Measurements from ENCODE around the gene CCDC93.

- TF ChIP-seq, protein P1, sequence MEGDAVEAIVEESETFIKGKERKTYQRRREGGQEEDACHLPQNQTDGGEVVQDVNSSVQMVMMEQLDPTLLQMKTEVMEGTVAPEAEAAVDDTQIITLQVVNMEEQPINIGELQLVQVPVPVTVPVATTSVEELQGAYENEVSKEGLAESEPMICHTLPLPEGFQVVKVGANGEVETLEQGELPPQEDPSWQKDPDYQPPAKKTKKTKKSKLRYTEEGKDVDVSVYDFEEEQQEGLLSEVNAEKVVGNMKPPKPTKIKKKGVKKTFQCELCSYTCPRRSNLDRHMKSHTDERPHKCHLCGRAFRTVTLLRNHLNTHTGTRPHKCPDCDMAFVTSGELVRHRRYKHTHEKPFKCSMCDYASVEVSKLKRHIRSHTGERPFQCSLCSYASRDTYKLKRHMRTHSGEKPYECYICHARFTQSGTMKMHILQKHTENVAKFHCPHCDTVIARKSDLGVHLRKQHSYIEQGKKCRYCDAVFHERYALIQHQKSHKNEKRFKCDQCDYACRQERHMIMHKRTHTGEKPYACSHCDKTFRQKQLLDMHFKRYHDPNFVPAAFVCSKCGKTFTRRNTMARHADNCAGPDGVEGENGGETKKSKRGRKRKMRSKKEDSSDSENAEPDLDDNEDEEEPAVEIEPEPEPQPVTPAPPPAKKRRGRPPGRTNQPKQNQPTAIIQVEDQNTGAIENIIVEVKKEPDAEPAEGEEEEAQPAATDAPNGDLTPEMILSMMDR (IDR thresholded peaks at IDR 0.05; ENCODE audit: low read depth, low read length) = no peak
- TF ChIP-seq POLR2A (IDR thresholded peaks at IDR 0.05; ENCODE audit: extremely low read depth, insufficient read length) = no peak
- TF ChIP-seq, protein P2, sequence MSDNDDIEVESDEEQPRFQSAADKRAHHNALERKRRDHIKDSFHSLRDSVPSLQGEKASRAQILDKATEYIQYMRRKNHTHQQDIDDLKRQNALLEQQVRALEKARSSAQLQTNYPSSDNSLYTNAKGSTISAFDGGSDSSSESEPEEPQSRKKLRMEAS (IDR thresholded peaks at IDR 0.05; ENCODE audit: low read depth, low read length) = no peak
- TF ChIP-seq MYC (IDR thresholded peaks at IDR 0.05; ENCODE audit: low read depth, low read length) = no peak
Measured at GRCh38 chr2:118062669-118063068, 48.8 kb upstream of the CCDC93 start.
